Endometrial microvascular endothelial cells (primary cell): ENCODE measurements around the gene UBE2D3. TPM values are rescaled to one million over a fixed set of nuclear protein-coding genes. Genes with fewer than 3 reads are reported as not detected.

Source experiments
- in situ Hi-C: cut with HindIII; loops from 2 replicates; pipeline ENCODE4 v1.10.0; 2017; ENCODE audit warnings: low sequenced_read_pairs, low pct_unique_long_range_greater_than_20kb; ENCODE audit errors: inconsistent ontology term
- total RNA-seq: library from RNA; depleted of rRNA; stranded (reverse); fragments of >200 nt; gene quantifications from one replicate; pipeline ENCODE4 v1.2.3, GENCODE V29; 2015; ENCODE audit errors: inconsistent ontology term

Gene UBE2D3
- total RNA-seq, 1 donor from 2014 or later, result 372 TPM

GRCh38 chr4:102808009-102808408, 19.3 kb downstream of the UBE2D3 start:
- in situ Hi-C loops, result no loop called here

GRCh38 chr4:102807345-102807744, 20.0 kb downstream of the UBE2D3 start:
- in situ Hi-C loops, result no loop called here

GRCh38 chr4:102799816-102800215, 27.5 kb downstream of the UBE2D3 start:
- in situ Hi-C loops, result no loop called here

- in situ Hi-C loops, result no loop called here
These were observed 32.4 kb downstream of the UBE2D3 start for GRCh38 chr4:102794999-102795398.

- in situ Hi-C loops, result no loop called here
These were observed 34.9 kb downstream of the UBE2D3 start for GRCh38 chr4:102792361-102792936.

- in situ Hi-C loops, result no loop called here
These were observed 36.0 kb downstream of the UBE2D3 start for GRCh38 chr4:102791318-102791835.

GRCh38 chr4:102789317-102789717, 38.0 kb downstream of the UBE2D3 start:
- in situ Hi-C loops, result no loop called here

- in situ Hi-C loops, result no loop called here
These were observed 39.4 kb downstream of the UBE2D3 start for GRCh38 chr4:102787944-102788343.

GRCh38 chr4:102787096-102787881, 40.1 kb downstream of the UBE2D3 start:
- in situ Hi-C loops, result no loop called here

GRCh38 chr4:102786279-102786678, 41.1 kb downstream of the UBE2D3 start:
- in situ Hi-C loops, result no loop called here

- in situ Hi-C loops, result no loop called here
These were observed 44.3 kb downstream of the UBE2D3 start for GRCh38 chr4:102783006-102783405.

GRCh38 chr4:102781570-102781969, 45.8 kb downstream of the UBE2D3 start:
- in situ Hi-C loops, result no loop called here

- in situ Hi-C loops, result no loop called here
These were observed 46.7 kb downstream of the UBE2D3 start for GRCh38 chr4:102780476-102781144.

- in situ Hi-C loops, result no loop called here
These were observed 48.1 kb downstream of the UBE2D3 start for GRCh38 chr4:102779204-102779603.

- in situ Hi-C loops, result no loop called here
These were observed 48.6 kb downstream of the UBE2D3 start for GRCh38 chr4:102778720-102779119.

GRCh38 chr4:102775805-102776204, 51.5 kb downstream of the UBE2D3 start:
- in situ Hi-C loops, result no loop called here

- in situ Hi-C loops, result no loop called here
These were observed 53.1 kb downstream of the UBE2D3 start for GRCh38 chr4:102774254-102774653.

- in situ Hi-C loops, result no loop called here
These were observed 54.5 kb downstream of the UBE2D3 start for GRCh38 chr4:102772738-102773340.

- in situ Hi-C loops, result no loop called here
These were observed 62.5 kb downstream of the UBE2D3 start for GRCh38 chr4:102764901-102765300.
